Erythroblast (primary cell): ENCODE measurements around the gene ACAT2.
A peak's percentile ranks its signal among the peaks of the same experiment; 100 is the strongest.

Experiments used
- DNase-seq, 2 experiments: peaks; one replicate each; lab custom pipeline; 2025; lab: John Stamatoyannopoulos, UW
- GATA1 ChIP-seq: IDR thresholded peaks from 2 replicates; pipeline ENCODE4 v1.6.1; 2011; ENCODE audit warnings: low read depth, mild to moderate bottlenecking, control low read depth, low read length, moderate library complexity
- POLR2A ChIP-seq: IDR thresholded peaks from 2 replicates; pipeline ENCODE4 v1.6.1; 2011; ENCODE audit warnings: mild to moderate bottlenecking, low read length

ACAT2 gene

DNA sequence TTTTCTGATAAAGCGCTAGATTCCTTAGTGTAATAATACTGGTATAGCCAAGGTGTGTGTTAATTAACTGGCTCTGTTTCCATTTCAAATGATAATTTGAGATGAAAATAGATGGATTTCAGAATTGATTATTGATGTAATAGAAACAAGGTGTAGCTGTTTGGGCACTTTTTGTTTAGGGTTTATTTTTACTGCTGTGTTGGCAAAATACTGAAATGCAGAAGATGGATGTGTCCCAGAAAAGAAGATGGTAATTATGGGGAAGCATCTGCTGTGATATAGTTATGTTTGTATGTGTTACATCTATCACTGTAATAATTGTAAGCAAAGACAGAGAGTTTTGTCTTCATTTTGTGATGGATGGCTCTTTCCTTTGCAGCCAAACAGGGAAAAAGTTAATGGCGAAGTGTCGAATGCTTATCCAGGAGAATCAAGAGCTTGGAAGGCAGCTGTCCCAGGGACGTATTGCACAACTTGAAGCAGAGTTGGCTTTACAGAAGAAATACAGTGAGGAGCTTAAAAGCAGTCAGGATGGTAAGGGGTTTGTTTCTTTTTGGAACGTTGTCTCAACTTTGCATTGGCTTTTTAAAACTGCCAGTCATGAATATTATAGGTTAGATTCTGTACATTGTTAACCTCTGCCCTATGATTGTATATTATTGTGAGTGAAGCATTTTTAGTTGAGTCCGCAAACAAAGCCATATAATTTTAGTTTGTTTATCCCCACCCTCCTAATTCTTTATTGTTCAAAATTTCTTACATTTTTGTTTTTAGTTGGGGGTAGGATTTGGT, 8.6 kb upstream of the ACAT2 start:
- TF ChIP-seq POLR2A (no peak), GATA1 (no peak)
- DNase-seq = no peak

DNA sequence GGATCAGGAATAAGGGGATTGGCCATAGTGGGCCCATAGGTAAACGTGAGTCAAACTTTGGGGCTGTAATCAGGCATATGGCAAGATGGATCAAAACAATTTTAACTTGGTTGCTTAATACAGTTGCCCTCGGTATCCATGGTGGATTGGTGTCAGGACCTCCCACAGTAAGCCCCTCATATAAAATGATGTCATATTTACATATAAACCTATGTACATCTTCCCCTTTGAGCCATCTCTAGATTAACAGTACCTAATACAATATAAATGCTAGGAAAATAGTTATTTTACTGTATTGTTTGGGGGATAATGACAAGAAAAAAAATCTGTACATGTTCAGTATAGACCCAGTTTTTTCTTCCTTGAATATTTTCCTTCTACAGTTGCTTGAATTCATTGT, 7.4 kb upstream of the ACAT2 start:
- no peak for TF ChIP-seq GATA1
- no peak for TF ChIP-seq POLR2A
- no peak for DNase-seq

DNA sequence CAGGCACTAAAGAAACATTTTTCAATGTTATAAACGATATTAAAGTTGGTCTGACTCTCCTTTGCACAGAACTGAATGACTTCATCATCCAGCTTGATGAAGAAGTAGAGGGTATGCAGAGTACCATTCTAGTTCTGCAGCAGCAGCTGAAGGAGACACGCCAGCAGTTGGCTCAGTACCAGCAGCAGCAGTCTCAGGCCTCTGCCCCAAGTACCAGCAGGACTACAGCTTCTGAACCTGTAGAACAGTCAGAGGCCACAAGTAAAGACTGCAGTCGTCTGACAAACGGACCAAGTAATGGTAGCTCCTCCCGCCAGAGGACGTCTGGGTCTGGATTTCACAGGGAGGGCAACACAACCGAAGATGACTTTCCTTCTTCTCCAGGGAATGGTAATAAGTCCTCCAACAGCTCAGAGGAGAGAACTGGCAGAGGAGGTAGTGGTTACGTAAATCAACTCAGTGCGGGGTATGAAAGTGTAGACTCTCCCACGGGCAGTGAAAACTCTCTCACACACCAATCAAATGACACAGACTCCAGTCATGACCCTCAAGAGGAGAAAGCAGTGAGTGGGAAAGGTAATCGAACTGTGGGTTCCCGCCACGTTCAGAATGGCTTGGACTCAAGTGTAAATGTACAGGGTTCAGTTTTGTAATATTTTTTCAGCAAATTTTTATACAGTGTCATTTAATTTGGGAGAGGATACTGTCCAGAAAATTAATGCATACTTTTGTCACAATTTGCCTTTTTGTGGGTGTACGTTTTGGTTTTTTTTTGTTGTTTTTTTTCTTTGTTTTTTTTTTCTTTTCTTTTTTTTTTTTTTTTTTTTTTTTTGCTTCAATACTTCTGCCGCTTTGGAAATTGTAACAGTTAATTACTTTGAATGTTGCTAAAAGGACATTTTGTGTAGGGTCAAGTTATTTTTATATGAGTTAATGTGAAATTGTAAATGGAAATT, 6.6 kb upstream of the ACAT2 start:
- DNase-seq = no peak
- TF ChIP-seq POLR2A (no peak), GATA1 (no peak)

DNA sequence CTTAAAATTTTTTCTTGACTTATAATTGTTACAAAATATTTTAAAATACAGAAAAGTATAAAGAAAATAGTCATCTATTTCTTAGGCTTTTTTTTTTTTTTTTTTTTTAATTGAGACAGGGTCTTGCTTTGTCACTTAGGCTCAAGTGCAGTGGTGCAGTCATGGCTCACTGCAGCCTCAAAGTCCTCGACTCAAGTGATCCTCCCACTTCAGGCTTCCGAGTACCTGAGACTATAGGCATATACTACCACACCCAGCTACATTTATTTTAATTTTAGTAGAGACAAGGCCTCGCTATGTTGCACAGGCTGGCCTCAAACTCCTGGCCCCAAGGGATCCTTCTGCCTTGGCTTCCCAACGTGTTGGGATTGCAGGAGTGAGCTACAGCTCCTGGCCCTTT, 5.3 kb upstream of the ACAT2 start:
- no peak for DNase-seq
- no peak for TF ChIP-seq POLR2A
- no peak for TF ChIP-seq GATA1

DNA sequence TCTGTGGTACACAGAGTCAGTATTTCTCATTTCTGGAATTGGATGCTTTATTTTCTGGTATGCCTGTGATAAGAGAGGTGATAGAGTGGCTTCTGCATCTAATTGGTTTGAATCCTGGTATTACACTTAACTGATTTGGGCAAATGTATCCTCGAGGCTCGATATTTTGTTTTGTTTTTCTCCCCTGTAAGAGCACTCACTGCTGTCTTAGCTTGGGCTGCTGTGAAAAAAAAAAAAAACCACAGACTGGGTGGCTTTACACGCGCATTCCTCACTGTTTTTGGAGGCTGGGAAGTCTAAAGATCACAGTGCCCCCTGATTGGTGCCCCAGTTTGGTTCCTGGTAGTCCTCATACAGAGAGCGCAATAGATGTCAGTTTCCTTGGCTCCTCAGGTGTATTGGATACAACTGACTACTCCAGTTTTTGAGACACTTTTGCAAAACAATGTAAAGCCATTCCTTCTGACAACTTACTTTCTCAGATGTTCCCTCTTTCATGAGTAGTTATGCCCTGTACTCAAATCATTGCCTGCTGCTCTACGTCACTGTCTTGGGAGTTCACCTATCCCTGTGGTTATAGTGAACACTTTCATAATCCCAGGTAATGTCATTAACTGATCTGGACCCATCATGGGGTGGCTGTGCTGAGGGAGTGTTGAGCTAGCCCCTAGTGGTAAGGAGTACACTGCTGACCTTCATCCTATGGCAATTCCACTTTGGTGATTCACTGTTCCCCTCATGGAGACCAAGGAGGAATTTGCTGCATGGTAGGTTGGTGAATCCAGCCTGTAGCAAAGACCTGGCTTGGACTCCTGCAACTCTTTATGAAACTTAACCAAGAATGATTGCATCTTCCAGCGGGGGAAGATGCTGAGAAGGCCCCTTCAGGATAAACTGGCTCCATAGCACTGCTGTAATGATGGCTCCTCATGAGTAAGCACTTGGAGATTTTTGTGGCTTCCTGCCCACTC, 3.5 kb upstream of the ACAT2 start:
- DNase-seq = peak in 1 of 2 experiments; percentile 9
- TF ChIP-seq POLR2A (no peak), GATA1 (no peak)

DNA sequence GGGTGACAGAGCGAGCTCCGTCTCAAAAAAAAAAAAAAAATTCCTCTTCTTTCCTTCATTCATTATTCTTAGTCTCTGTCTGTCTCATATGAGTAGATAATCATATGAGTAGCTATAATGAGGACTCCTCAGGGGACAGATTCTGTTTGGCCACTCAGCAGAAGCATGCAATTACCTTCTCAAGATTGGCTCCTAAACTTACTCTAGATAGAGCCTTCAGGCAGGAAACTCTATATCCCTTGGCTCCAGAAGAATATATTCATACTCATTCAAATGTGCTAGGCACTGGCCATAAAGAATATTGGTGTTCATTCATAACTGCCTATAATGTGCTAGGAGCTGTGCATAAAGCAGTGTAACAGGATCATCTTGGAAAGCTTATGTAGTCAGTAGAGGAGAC, 2.2 kb upstream of the ACAT2 start:
- DNase-seq = no peak
- no peak for TF ChIP-seq GATA1
- TF ChIP-seq POLR2A = no peak

DNA sequence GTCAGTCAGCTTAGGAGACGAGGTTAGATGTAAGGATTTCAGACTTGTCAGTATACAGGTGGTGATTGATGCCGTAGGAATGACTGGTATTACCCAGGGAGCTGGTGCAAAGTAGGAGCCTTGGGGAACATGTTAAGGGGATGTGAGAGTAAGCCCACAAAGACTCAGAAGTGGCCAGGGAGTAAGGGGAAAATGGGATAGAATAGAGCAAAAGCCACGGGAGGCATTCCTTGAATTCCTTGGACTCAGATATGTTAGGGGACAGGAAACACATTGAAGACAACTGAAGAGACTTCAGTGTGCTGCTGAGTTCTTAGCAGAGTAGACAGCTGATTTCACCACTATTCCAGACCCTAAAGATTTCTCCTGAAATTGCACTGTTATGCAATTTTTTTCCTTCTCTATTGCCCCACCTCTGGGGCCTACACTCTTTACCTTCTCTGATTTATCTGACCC, 1.2 kb upstream of the ACAT2 start:
- DNase-seq = peak in 1 of 2 experiments; percentile 38
- TF ChIP-seq GATA1 (no peak), POLR2A (no peak)

DNA sequence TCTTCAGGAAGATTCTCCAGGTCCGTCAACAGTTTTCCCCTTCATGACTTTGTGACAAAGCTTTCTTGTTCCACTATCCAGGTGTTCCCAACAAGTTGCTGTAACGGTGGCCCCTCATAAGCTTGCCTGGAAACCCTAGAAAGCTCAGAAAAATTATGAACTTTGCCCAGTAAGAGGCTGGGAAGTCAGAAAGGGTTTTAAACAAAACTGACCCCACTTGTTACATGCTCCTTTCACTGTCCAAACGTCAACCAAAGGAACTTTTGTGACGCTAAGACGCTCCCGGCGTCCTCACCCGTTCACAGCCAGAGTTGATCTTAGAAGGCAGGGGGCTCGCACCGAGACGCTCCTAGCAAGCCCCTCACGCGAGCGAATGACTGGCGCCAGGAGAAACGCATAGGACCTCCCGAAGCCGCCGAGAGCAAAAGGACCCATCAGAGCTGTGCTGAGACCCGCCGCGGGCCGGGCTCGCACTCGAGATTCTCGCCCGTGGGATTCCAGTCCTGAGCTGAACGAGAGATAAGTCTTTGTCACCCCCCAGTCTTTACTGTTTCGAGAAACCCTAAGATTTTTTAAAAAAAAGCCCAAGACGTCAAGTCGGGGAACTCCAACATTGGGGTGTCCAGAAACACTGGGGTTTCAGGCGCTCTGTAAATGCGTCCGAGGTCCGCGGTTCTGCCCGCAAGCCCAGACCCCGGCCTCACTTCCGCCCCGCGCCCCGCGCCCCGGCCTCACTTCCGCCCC, 544 bp upstream of the ACAT2 start:
- peak in 1 of 2 experiments; percentile 71 for DNase-seq
- TF ChIP-seq GATA1 (no peak), POLR2A (no peak)

DNA sequence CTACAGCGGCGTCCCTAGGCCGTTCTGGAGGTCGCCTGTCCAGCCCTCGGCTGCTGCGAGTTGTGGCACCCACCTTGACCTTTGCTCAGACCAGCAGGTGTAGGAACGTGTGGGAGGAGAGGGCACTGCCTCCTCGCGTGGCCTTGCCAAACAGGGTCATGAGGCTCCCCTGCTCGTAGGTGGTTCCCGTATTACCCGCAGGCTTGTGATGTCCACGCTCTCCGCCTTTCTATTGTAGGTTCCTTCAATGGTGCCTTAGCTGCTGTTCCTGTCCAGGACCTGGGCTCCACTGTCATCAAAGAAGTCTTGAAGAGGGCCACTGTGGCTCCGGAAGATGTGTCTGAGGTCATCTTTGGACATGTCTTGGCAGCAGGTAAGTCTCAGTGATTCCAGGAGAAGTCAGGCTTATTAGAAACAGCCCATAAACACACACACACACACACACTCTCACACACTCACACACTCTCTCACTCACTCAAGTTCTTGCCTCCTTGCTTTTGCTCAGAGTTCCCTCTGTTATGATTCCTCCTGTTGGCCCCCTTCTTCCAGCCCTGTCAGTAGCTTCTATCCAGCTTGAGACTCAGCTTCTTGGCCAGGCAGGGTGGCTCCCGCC, 942 bp downstream of the ACAT2 start:
- TF ChIP-seq GATA1 = no peak
- TF ChIP-seq POLR2A = no peak

DNA sequence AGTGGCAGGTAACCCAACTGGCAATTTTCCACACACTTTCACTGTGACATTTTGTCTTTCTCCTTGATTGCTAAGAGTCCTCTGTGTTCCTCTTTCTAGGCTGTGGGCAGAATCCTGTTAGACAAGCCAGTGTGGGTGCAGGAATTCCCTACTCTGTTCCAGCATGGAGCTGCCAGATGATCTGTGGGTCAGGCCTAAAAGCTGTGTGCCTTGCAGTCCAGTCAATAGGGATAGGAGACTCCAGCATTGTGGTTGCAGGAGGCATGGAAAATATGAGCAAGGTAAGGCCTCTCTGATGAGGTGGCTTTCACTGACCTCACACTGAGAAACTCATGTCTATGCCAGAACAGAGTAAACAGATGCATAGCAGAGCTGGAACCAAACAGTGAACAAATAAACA, 5.1 kb downstream of the ACAT2 start:
- TF ChIP-seq POLR2A (no peak), GATA1 (no peak)
- no peak for DNase-seq

More for the DNA sequence above, 942 bp downstream of the ACAT2 start:
- peak; percentile 45 to 56 for DNase-seq

DNA sequence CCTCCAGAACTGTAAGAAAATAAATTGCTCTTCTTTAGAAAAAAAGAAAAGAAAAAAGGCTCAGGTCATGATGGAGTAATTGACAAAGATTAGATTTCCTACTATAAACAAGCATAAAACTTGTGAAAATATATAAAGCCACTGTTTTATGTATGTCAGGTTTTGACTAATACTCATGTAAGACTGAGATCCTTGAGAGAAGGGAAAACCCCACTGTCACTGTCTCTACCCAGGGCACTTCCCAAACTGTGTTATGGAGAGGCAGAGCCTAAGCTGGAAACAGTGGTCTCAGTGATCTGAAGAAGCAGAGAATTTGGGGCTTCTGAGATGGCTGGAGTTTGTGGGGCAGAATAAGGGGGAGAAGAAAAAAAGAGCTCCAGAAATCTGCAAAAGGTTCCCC, 7.6 kb downstream of the ACAT2 start:
- no peak for TF ChIP-seq GATA1
- TF ChIP-seq POLR2A = no peak
- DNase-seq = no peak

DNA sequence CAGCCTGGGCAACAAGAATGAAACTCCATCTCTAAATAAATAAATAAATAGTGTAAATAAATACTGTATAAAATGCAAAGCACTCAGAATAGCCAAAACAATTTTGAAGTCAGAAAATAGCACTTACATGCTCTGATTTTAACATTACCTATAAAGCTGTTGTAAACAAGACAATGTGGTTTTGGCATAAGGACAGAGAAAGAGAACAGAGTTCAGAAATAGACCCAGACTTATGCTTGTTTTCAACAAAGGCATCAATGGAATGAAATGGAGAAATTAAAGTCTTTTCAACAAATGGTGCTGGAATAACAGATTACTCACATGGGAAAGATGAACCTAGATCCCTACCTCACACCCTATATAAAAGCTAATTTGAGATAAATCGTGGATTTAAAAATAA, 10.4 kb downstream of the ACAT2 start:
- no peak for DNase-seq
- no peak for TF ChIP-seq GATA1
- no peak for TF ChIP-seq POLR2A
